Spleen (tissue), 11 donors: Measurements from ENCODE around the gene SANBR. TPM values are rescaled to one million over a fixed set of nuclear protein-coding genes. Genes with fewer than 3 reads are reported as not detected.
"Not testable (repeated sequence)": the region's sequence is repeated elsewhere in the genome, so short reads cannot be mapped to it uniquely, and the experiment has no call there.

Experiments used
- DNase-seq: peaks from one replicate; pipeline ENCODE4 v3.0.0-alpha.2; 2020
- H3K27ac ChIP-seq, 8 donors: fragments of 200-600 bp; sonication (generic) in 7 of 8; 1 replicate in 4 of 8; 2 replicates in 4 of 8; pipeline versions ENCODE4 v1.5.0 to v1.8.0; 2016 to 2021; ENCODE audit warnings: inconsistent platforms in 4 of 8, mild to moderate bottlenecking in 4 of 8, moderate library complexity in 1 of 8
- H3K27me3 ChIP-seq, 7 donors: fragments of 200-600 bp; sonication (generic) in 6 of 7; replicated peaks in 1 of 7; 1 replicate in 4 of 7; 2 replicates in 3 of 7; pipeline versions ENCODE4 v1.5.0 to v1.8.0; 2016 to 2021; ENCODE audit warnings: inconsistent platforms in 3 of 7, mild to moderate bottlenecking in 1 of 7
- H3K36me3 ChIP-seq, 6 donors: fragments of 200-600 bp; sonication (generic) in 5 of 6; 1 replicate in 4 of 6; 2 replicates in 2 of 6; pipeline versions ENCODE4 v1.5.0 to v1.8.0; 2016 to 2021; ENCODE audit warnings: inconsistent platforms in 2 of 6
- H3K4me1 ChIP-seq, 6 donors: fragments of 200-600 bp; sonication (generic) in 5 of 6; 1 replicate in 3 of 6; 2 replicates in 3 of 6; pipeline versions ENCODE4 v1.5.0 to v1.8.0; 2016 to 2021; ENCODE audit warnings: inconsistent platforms in 3 of 6
- H3K4me3 ChIP-seq, 8 donors: fragments of 200-600 bp; sonication (generic) in 7 of 8; 1 replicate in 4 of 8; 2 replicates in 4 of 8; pipeline versions ENCODE4 v1.5.0 to v1.8.0; 2016 to 2021; ENCODE audit warnings: inconsistent platforms in 4 of 8, mild to moderate bottlenecking in 4 of 8, moderate library complexity in 2 of 8
- H3K9me3 ChIP-seq, 8 donors: fragments of 200-600 bp; sonication (generic) in 7 of 8; 1 replicate in 4 of 8; 2 replicates in 4 of 8; pipeline versions ENCODE4 v1.5.0 to v1.8.0; 2016 to 2021; ENCODE audit warnings: inconsistent platforms in 4 of 8
- POLR2A ChIP-seq, 3 donors: fragments of 450-650 bp; IDR thresholded peaks; one replicate each; pipeline ENCODE4 v1.5.1; 2017; ENCODE audit warnings: antibody characterized with exemption in 3 of 3, mild to moderate bottlenecking in 1 of 3
- POLR2AphosphoS5 ChIP-seq, 3 donors: sonication (generic); formaldehyde crosslinking; IDR thresholded peaks; one replicate each; pipeline ENCODE4 v1.5.1; 2017; ENCODE audit warnings: antibody characterized with exemption in 3 of 3
- WGBS, 5 donors: extraction: QIAGEN DNeasy Blood & Tissue Kit in 3 of 5; methylation state at CpG; one replicate each; pipeline versions ENCODE4 v1.1.5 to v1.1.7; 2013 to 2018; 5-methylcytosine and 5-hydroxymethylcytosine counted together
- intact Hi-C: fragments of 100-400 bp; cut with DNase I; formaldehyde crosslinking; loops from one replicate; pipeline ENCODE4 v1.15.0; 2023; ENCODE audit warnings: low total_unique reads
- polyA plus RNA-seq, 3 donors: library from polyadenylated mRNA; stranded (reverse); fragments of 200-250 nt; gene quantifications; one replicate each; pipeline ENCODE4 v1.2.1, GENCODE V29; 2013
- total RNA-seq, 7 donors: library from RNA; depleted of rRNA in 3 of 7; stranded (reverse); fragments of >200 nt in 3 of 7; fragmentation: NEBNext Ultra II Directional in 4 of 7; extraction: Animal tissue kit (Norgen Biotek cat#: 25700) in 4 of 7; gene quantifications; one replicate each; pipeline versions ENCODE4 v1.1.0 to v1.2.1, GENCODE V29; 2016 to 2021
- TF ChIP-seq, protein P1 (sequence below), 11 experiments: fragments of 200-600 bp in 7 of 11; fragments of 450-650 bp in 4 of 11; sonication (generic) in 4 of 11; IDR thresholded peaks in 8 of 11; conservative IDR thresholded peaks in 3 of 11; 1 replicate in 7 of 11; 2 replicates in 4 of 11; pipeline versions ENCODE4 v1.4.0 to v1.8.0; 2016 to 2021; ENCODE audit warnings: antibody characterized with exemption in 11 of 11, inconsistent platforms in 4 of 11, mild to moderate bottlenecking in 1 of 11
- donor health status: healthy with polysubstance abuse.
- donor health status: DM: no; HTN: no; CAD: no; lungs with moderate emphysema.
- donor health status: DM: no; HTN: no; CAD: no.
- donor health status: Bipolar disorder and iron deficiency.
- donor health status: healthy.
- donor health status: DM: no; HTN: no; CAD: no.
- donor health status: DM: yes; HTN: yes; CAD: no.

SANBR gene
- total and polyA plus RNA-seq, 10 donors = 1.4 to 11.1 (median 8.0) TPM

DNA sequence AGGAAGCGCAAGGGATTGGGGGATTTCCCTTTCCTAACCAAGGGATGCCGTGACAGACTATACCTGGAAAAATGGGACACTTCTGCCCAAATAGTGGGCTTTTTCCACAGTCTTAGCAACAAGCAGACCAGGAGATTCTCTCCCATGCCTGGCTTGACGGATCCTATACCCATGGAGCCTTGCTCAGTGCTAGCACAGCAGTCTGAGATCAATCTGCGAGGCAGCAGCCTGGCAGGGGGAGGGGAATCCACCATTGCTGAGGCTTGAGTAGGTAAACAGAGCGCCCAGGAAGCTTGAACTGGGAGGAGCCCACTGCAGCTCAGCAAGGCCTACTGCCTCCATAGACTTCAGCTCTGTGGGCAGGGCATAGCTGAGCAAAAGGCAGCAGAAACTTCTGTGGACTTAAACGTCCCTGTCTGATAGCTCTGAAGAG lies 44.4 kb upstream of the SANBR start:
- no peaks in the 10 kb centered on the region for H3K27me3 ChIP-seq
- intact Hi-C loops = no loop called here
- peaks cover 17 to 66% (median 35%) of the 10 kb centered on the region in 6 donors for H3K4me1 ChIP-seq
- H3K36me3 ChIP-seq = peaks cover 0 to 46% (median 6%) of the 10 kb centered on the region in 6 donors
- peaks cover 0 to 6% (median 0%) of the 10 kb centered on the region in 8 donors for H3K9me3 ChIP-seq
- H3K4me3 ChIP-seq = no peak overlapping the region
- WGBS, 5 donors = 86 to 98% (median 93%) methylated on average over 5 to 6 of the region's 6 CpGs
- no peak overlapping the region for H3K27ac ChIP-seq
- no peak for TF ChIP-seq POLR2A (IDR thresholded peaks at IDR 0.05)
- TF ChIP-seq, protein P1, sequence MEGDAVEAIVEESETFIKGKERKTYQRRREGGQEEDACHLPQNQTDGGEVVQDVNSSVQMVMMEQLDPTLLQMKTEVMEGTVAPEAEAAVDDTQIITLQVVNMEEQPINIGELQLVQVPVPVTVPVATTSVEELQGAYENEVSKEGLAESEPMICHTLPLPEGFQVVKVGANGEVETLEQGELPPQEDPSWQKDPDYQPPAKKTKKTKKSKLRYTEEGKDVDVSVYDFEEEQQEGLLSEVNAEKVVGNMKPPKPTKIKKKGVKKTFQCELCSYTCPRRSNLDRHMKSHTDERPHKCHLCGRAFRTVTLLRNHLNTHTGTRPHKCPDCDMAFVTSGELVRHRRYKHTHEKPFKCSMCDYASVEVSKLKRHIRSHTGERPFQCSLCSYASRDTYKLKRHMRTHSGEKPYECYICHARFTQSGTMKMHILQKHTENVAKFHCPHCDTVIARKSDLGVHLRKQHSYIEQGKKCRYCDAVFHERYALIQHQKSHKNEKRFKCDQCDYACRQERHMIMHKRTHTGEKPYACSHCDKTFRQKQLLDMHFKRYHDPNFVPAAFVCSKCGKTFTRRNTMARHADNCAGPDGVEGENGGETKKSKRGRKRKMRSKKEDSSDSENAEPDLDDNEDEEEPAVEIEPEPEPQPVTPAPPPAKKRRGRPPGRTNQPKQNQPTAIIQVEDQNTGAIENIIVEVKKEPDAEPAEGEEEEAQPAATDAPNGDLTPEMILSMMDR (IDR thresholded peaks at IDR 0.05 in 8 of 11, conservative IDR thresholded peaks at IDR 0.05 in 3 of 11) = no peak
- TF ChIP-seq POLR2AphosphoS5 (IDR thresholded peaks at IDR 0.05) = no peak
- no peak for DNase-seq

DNA sequence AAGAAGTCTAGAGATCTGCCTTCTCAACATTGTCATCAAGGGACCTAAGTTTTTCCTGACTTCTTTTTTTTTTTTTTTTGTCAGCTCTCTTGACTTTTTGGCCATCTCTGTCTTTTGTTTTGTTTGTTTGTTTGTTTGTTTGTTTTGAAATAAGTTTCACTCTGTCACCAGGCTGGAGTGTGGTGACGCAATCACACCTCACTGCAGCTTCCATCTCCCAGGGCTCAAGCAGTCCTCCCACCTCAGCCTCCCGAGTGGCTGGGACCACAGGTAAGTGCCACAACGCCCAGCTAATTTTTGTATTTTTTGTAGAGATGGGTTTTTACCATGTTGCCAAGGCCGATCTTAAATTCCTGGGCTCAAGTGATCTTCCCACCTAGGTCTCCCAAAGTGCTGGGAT lies 42.0 kb upstream of the SANBR start:
- H3K4me3 ChIP-seq = no peak overlapping the region
- H3K27ac ChIP-seq = no peak overlapping the region
- H3K36me3 ChIP-seq = peaks cover 0 to 52% (median 6%) of the 10 kb centered on the region in 6 donors
- peaks cover 11 to 52% (median 25%) of the 10 kb centered on the region in 6 donors for H3K4me1 ChIP-seq
- WGBS, 5 donors = 77 to 97% (median 92%) methylated on average over 4 of the region's 4 CpGs
- no peak for DNase-seq
- H3K9me3 ChIP-seq = peaks cover 0 to 6% (median 0%) of the 10 kb centered on the region in 8 donors
- no peaks in the 10 kb centered on the region for H3K27me3 ChIP-seq
- no peak for TF ChIP-seq POLR2A (IDR thresholded peaks at IDR 0.05)
- TF ChIP-seq, protein P1 (IDR thresholded peaks at IDR 0.05 in 8 of 11, conservative IDR thresholded peaks at IDR 0.05 in 3 of 11) = no peak
- TF ChIP-seq POLR2AphosphoS5 (IDR thresholded peaks at IDR 0.05) = no peak
- intact Hi-C loops = no loop called here

DNA sequence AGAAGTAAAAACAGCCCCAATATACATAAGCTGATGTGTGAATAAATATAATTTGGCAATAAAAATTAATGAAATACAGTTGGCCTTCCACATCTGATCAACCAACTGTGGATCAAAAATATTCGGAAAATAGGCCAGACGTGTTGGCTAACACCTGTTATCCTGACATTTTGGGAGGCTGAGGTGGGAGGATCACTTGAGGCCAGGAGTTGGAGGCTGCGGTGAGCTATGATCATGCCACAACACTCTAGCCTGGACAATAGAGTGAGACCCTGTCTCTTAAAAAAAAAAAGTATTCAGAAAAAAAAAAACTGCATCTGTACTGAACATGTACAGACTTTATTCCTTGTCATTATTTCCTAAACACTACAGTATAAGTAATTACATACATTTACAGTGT lies 36.1 kb upstream of the SANBR start:
- Histone ChIP-seq H3K27me3 (no peaks in the 10 kb centered on the region), H3K9me3 (no peaks in the 10 kb centered on the region), H3K4me1 (peaks cover 0 to 16% (median 2%) of the 10 kb centered on the region in 6 donors), H3K36me3 (peaks cover 0 to 51% (median 31%) of the 10 kb centered on the region in 6 donors), H3K4me3 (no peak overlapping the region), H3K27ac (no peak overlapping the region)
- no peak for DNase-seq
- WGBS, 5 donors = 97 to 99% (median 97%) methylated on average over 3 of the region's 3 CpGs
- intact Hi-C loops = no loop called here
- TF ChIP-seq, protein P1 (IDR thresholded peaks at IDR 0.05 in 8 of 11, conservative IDR thresholded peaks at IDR 0.05 in 3 of 11) = no peak
- TF ChIP-seq POLR2AphosphoS5 (IDR thresholded peaks at IDR 0.05) (no peak), POLR2A (IDR thresholded peaks at IDR 0.05) (no peak)

DNA sequence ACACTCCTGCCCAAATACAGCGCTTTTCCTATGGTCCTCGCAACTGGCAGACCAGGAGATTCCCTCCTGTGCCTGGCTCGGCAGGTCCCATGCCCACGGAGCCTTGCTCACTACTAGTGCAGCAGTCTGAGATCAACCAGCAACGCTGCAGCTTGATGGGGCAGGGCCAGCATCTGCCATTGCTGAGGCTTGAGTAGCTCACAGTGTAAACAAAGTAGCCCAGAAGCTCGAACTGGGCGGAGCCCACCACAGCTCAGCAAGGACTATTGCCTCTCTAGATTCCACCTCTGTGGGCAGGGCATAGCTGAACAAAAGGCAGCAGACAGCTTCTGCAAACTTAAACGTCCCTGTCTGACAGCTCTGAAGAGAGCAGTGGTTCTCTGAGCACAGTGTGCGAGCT lies 31.1 kb upstream of the SANBR start:
- DNase-seq, intact Hi-C loops, H3K4me1 ChIP-seq, H3K4me3 ChIP-seq, H3K27ac ChIP-seq, H3K27me3 ChIP-seq, H3K9me3 ChIP-seq: not testable (repeated sequence)
- H3K36me3 ChIP-seq = peaks cover 0 to 55% (median 41%) of the 10 kb centered on the region in 6 donors
- WGBS, 5 donors = 96 to 100% (median 97%) methylated on average over 5 to 9 of the region's 9 CpGs

DNA sequence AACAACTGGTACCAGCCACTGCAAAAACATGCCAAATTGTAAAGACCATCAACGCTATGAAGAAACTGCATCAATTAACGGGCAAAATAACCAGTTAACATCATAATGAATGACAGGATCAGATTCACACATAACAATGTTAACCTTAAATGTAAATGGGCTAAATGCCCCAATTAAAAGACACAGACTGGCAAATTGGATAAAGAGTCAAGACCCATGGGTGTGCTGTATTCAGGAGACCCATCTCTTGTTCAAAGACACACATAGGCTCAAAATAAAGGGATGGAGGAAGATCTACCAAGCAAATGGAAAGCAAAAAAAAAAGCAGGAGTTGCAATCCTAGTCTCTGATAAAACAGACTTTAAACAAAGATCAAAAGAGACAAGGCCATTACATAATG lies 29.0 kb upstream of the SANBR start:
- H3K27ac ChIP-seq, H3K4me3 ChIP-seq, H3K4me1 ChIP-seq, H3K9me3 ChIP-seq, H3K27me3 ChIP-seq, intact Hi-C loops, DNase-seq: not testable (repeated sequence)
- 98 to 100% (median 99%) methylated on average over 2 of the region's 2 CpGs for WGBS, 5 donors
- H3K36me3 ChIP-seq = peaks cover 0 to 46% (median 35%) of the 10 kb centered on the region in 6 donors
